ENCODE results near the gene POTEH. TPM values are rescaled to one million over a fixed set of nuclear protein-coding genes. Genes with fewer than 3 reads are reported as not detected.
"Not testable (repeated sequence)": the region's sequence is repeated elsewhere in the genome, so short reads cannot be mapped to it uniquely, and the experiment has no call there.

Gene POTEH
- total and polyA plus RNA-seq, 2 of the 13 experiments (the other 11 are each of a cell fraction or from before 2014, with no cell fraction given): not detected

- CTCF ChIA-PET (ENCODE audit: low intra/inter-chr PET ratio, low total read pairs); in situ Hi-C loops (cut with HindIII; ENCODE audit: extremely low pct_ligation_motif_present, low pct_unique_long_range_greater_than_20kb); intact Hi-C loops (cut with micrococcal nuclease; ENCODE audit: unreplicated experiment); H3K79me2 ChIP-seq (ENCODE audit: insufficient read depth, low read length); H3K27ac ChIP-seq (ENCODE audit: extremely low read length, insufficient read depth, low read length); H3K4me3 ChIP-seq (replicated peaks in 1 of 3; ENCODE audit: insufficient read depth in 1 of 3, low read depth in 2 of 3, low read length in 3 of 3); H4K20me1 ChIP-seq (ENCODE audit: insufficient read depth, low read length); H3K4me1 ChIP-seq (ENCODE audit: insufficient read depth, low read length); H3K9ac ChIP-seq (ENCODE audit: insufficient read depth, low read depth, low read length); ATAC-seq; BruUV-seq (replicated peaks); DNase-seq (ENCODE audit: low spot score); POLR2A ChIA-PET; H2AFZ ChIP-seq (ENCODE audit: low read length); H3K27me3 ChIP-seq (ENCODE audit: control insufficient read depth in 1 of 2, insufficient read depth in 2 of 2, low read length in 2 of 2); FAIRE-seq; H3K36me3 ChIP-seq (replicated peaks in 1 of 2; ENCODE audit: control insufficient read depth in 1 of 2, insufficient read depth in 2 of 2, low read length in 2 of 2); H3K4me2 ChIP-seq (ENCODE audit: low read depth, low read length); H3K9me3 ChIP-seq (ENCODE audit: low read length): not testable (repeated sequence)
- WGBS (ENCODE audit: low lambda C conversion rate): 97% methylated on average over 5 of the region's 44 CpGs
Measured at GRCh38 chr22:15760388-15761150, 70.7 kb downstream of the POTEH start.

- H3K36me3 ChIP-seq (replicated peaks in 1 of 2; ENCODE audit: control insufficient read depth in 1 of 2, insufficient read depth in 2 of 2, low read length in 2 of 2); H2AFZ ChIP-seq (ENCODE audit: low read length); H3K27ac ChIP-seq (ENCODE audit: extremely low read length, insufficient read depth, low read length); DNase-seq (ENCODE audit: low spot score); POLR2A ChIA-PET; H3K4me3 ChIP-seq (replicated peaks in 1 of 3; ENCODE audit: insufficient read depth in 1 of 3, low read depth in 2 of 3, low read length in 3 of 3); in situ Hi-C loops (cut with HindIII; ENCODE audit: extremely low pct_ligation_motif_present, low pct_unique_long_range_greater_than_20kb); H3K4me1 ChIP-seq (ENCODE audit: insufficient read depth, low read length); CTCF ChIA-PET (ENCODE audit: low intra/inter-chr PET ratio, low total read pairs); H3K79me2 ChIP-seq (ENCODE audit: insufficient read depth, low read length); H4K20me1 ChIP-seq (ENCODE audit: insufficient read depth, low read length); H3K9me3 ChIP-seq (ENCODE audit: low read length); BruUV-seq (replicated peaks); H3K27me3 ChIP-seq (ENCODE audit: control insufficient read depth in 1 of 2, insufficient read depth in 2 of 2, low read length in 2 of 2); H3K4me2 ChIP-seq (ENCODE audit: low read depth, low read length); intact Hi-C loops (cut with micrococcal nuclease; ENCODE audit: unreplicated experiment); FAIRE-seq; H3K9ac ChIP-seq (ENCODE audit: insufficient read depth, low read depth, low read length): not testable (repeated sequence)
- 48% methylated on average over 21 of the region's 30 CpGs for WGBS (ENCODE audit: low lambda C conversion rate)
- peak; percentile 60 for ATAC-seq
Measured at GRCh38 chr22:15761151-15761777, 71.4 kb downstream of the POTEH start.

GRCh38 chr22:15763559-15763958 lies 73.7 kb downstream of the POTEH start:
- H3K79me2 ChIP-seq (ENCODE audit: insufficient read depth, low read length); H3K27me3 ChIP-seq (ENCODE audit: control insufficient read depth in 1 of 2, insufficient read depth in 2 of 2, low read length in 2 of 2); H3K4me2 ChIP-seq (ENCODE audit: low read depth, low read length); H3K9me3 ChIP-seq (ENCODE audit: low read length); FAIRE-seq; ATAC-seq; H3K27ac ChIP-seq (ENCODE audit: extremely low read length, insufficient read depth, low read length); H2AFZ ChIP-seq (ENCODE audit: low read length); intact Hi-C loops (cut with micrococcal nuclease; ENCODE audit: unreplicated experiment); CTCF ChIA-PET (ENCODE audit: low intra/inter-chr PET ratio, low total read pairs); DNase-seq (ENCODE audit: low spot score); in situ Hi-C loops (cut with HindIII; ENCODE audit: extremely low pct_ligation_motif_present, low pct_unique_long_range_greater_than_20kb); POLR2A ChIA-PET; H3K36me3 ChIP-seq (replicated peaks in 1 of 2; ENCODE audit: control insufficient read depth in 1 of 2, insufficient read depth in 2 of 2, low read length in 2 of 2); H3K4me3 ChIP-seq (replicated peaks in 1 of 3; ENCODE audit: insufficient read depth in 1 of 3, low read depth in 2 of 3, low read length in 3 of 3); H4K20me1 ChIP-seq (ENCODE audit: insufficient read depth, low read length); H3K9ac ChIP-seq (ENCODE audit: insufficient read depth, low read depth, low read length); BruUV-seq (replicated peaks); H3K4me1 ChIP-seq (ENCODE audit: insufficient read depth, low read length): not testable (repeated sequence)
- no CpG with 5 or more reads among the region's 1 CpG for WGBS (ENCODE audit: low lambda C conversion rate)

Small RNAs within 50 kb of the gene (small RNA-seq; reads per million reads assigned to genes)
- 0 reads per million in 3 experiments for gene RNU6-816P (ENCODE audit: insufficient read depth in 2 of 3, insufficient read length in 3 of 3, low read depth in 2 of 3, low replicate concordance in 1 of 3)

Other genes with a start within 250 kb of the POTEH start
- gene OR11H1, start 161.8 kb upstream of the POTEH start, total RNA-seq (2016; rRNA removed; fragmentation: Illumina TruSeq; extraction: Trizol): not detected in 2 replicates
- gene OR11H1, start 161.8 kb upstream of the POTEH start, polyA plus RNA-seq (2011; rRNA removed): not detected in 2 replicates

Data from HepG2 (cell line).